ENCODE measurements around the gene TMEM131L.
"Not testable (repeated sequence)": the region's sequence is repeated elsewhere in the genome, so short reads cannot be mapped to it uniquely, and the experiment has no call there.

The TMEM131L gene

GRCh38 chr4:153579872-153580271, 113.7 kb downstream of the TMEM131L start:
- DNase-seq = no peak

- no peak for DNase-seq
These were observed 117.0 kb downstream of the TMEM131L start for GRCh38 chr4:153582954-153583702.

DNA sequence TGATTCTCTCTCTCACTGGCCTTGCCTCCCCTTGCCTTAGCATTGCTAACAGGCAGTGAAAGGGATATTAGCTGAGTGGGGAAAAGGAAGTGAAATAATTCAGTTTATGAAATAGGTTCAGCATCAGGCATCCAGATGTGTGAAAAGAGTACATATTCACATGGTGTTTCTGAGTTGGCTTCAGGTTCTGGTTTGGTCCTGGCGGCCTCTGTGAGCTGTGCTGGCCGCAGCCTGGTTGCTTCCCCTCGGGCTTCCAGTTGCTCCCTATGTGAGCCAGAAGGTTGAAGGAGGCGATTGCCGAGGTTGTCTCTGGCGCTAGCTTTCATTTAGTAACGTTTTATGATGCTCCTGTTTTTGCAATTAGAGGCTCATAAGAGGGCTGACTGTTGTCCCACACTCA, 118.9 kb downstream of the TMEM131L start:
- DNase-seq = no peak

DNA sequence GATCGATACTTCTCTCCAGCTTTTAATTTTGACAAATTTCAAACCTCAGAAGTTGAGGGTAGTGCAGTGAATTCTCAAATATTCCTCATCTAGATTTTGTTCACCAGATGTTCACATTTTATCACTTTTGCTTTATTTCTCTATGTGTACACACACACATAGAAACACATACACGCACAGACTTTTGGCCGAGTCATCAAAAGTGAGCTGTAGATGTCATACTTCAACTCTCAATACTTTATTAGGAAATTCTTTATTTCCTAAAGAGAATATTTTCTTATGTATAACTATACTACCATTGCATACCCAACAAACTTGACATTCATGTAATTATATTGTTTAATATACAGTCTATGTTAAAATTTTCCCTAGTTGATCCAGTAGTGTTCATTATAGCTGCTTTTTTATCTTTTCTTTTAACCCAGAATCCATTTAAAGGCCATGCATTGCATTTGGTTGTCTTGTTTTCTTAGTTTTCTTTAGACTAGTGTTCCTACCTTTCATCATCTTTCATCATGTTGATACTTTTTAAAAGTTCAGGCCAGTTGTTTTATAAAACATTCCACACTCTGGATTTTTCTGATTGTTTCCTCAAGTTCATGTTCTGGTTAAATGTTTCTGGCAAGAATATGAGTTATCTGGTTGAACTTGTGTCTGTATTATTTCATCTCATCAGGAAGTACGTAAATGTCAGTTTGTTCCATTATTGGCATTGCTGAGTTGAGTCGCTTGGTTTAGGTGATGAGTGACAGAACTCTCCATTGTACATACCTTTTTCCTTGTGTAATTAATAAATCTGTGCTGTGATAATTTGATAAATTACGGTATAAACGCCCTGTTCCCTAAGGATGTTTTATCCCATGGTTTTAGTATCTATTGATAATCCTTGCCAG, 123.8 kb downstream of the TMEM131L start:
- DNase-seq = no peak

DNA sequence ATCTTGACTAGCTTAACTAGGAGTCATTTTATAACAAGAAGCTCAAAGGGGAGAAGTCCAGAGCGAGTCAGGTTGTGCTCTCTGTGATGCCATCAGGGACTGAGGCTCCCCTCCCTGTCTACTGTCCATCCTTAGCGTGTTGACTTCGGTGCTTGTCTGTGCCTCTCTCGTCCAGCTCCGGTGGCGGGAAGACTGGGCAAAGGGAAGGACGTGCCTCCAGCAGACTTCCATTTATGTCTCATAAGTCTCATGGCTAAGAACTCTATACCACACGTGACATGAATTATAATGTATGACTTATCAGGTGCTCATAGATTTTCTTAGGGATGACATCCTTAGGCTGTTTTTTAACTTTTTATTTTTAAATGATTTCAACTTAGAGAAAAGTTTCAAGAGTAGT, 125.3 kb downstream of the TMEM131L start:
- no peak for DNase-seq

DNA sequence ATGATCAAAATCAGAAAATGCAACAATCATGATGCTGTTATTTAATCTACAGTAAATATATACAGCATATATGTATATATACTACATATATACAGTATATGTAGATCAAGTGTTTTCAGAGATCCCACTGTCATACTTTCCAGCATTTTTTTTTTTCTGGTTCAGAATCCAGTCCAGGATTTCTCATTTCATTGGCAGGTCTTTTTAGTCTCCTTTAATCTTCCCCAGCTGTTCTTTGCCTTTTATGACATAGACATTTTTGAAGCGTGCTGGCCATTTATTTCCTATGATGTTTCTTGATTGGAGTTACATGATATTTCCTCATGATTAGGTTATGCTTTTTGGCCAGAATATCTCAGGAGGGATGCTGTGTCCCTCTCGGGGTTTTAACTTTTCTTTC, 125.9 kb downstream of the TMEM131L start:
- DNase-seq = no peak

DNA sequence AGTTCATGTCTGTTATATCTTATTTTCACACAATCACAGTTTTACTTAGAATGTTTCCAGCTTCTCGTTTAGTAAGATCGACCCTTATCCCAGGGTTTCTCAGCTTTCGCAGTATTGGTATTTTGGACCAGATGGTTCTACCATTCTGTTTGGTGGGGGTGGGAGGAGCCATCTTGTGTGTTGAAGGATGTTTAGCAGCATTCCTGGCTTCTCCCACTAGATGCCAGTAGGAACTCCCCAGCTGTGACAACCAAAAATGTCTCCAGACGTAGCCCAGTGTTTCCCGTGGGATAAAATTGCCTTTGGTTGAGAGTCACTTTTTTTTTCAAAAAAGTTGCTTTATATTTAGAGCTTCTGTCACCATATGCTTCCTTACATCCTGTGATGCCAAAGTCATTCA, 127.0 kb downstream of the TMEM131L start:
- DNase-seq = no peak

DNA sequence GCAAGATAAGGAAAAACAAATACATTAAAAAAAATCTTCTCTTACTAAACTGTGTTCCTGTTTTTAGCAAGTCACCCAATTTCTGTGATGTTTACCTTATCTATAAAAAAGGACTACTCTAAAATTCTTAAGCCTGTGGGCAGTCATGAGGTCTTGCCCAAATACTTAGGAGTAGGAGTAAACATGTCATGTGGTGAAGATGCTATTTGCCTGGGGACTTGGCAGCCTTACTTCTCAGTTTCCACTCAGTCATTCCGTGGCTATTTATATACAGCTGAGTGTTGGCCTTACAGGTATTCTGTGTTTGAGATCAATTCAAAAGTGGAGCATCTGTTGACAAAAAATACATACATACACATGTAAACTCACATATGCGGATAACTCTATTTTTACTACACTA, 128.1 kb downstream of the TMEM131L start:
- DNase-seq = no peak

- no peak for DNase-seq
These were observed 129.9 kb downstream of the TMEM131L start for GRCh38 chr4:153595894-153596601.

DNA sequence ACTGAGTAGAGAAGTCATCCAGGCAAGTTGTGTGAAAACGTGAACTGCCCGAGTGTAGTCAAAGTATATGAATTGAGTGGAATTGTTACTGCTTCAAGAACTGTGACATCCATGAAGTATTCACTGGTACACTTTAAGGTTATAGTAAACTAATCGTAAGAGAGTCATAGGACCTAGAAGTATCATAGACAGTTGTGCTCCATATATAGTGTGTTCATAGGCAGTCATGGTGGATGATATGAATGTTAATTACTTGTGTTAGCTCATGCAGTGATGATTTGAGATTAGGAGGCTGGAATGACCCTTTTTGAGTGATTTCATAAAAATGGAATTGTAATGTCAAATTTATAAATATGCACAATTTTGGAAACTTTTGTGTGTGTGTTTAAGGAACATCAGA, 136.6 kb downstream of the TMEM131L start:
- DNase-seq = no peak

DNA sequence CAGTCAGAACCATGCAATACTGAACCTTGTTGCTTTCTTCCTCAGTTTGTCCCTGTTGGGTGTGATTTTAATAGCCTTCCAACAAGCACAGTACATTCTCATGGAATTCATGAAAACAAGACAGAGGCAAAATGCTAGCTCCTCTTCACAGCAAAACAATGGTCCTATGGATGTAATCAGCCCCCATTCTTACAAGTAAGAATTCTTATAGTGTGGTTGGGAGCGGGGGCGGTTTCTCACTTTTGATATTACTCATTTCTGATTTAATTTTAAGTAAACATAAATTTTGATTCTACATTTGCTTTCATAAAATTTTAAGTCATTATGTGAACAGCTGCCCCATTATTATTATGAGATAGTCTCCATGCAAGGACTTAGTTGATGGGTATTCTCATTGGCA, 137.1 kb downstream of the TMEM131L start:
- no peak for DNase-seq

DNA sequence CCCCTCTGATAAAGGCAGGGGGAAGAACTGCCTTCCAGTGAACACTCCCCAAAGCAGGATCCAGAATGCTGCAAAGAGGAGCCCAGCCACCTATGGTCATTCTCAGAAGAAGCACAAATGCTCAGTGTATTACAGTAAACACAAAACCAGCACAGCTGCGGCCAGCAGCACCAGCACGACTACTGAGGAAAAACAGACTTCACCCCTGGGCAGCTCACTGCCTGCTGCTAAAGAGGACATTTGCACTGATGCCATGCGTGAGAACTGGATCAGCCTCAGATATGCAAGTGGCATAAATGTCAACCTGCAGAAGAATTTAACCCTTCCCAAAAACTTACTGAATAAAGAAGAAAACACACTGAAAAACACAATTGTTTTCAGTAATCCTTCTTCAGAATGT, 137.7 kb downstream of the TMEM131L start:
- DNase-seq = no peak

DNA sequence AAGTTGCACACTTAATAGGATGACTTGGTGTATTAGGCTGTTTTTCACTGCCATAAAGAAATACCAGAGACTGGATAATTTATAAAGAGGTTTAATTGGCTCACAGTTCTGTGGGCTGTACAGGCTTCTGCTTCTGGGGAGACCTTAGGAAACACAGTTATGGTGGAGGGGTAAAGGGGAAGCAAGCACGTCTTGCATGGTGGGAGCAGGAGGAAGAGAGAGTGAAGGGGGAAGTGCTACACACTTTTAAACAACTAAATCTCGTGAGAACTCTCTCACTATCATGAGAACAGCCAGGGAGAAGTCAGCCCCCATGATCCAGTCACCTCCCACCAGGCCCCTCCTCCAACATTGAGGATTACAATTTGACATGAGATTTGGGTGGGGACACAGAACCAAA, 142.9 kb downstream of the TMEM131L start:
- not testable (repeated sequence) for DNase-seq

DNA sequence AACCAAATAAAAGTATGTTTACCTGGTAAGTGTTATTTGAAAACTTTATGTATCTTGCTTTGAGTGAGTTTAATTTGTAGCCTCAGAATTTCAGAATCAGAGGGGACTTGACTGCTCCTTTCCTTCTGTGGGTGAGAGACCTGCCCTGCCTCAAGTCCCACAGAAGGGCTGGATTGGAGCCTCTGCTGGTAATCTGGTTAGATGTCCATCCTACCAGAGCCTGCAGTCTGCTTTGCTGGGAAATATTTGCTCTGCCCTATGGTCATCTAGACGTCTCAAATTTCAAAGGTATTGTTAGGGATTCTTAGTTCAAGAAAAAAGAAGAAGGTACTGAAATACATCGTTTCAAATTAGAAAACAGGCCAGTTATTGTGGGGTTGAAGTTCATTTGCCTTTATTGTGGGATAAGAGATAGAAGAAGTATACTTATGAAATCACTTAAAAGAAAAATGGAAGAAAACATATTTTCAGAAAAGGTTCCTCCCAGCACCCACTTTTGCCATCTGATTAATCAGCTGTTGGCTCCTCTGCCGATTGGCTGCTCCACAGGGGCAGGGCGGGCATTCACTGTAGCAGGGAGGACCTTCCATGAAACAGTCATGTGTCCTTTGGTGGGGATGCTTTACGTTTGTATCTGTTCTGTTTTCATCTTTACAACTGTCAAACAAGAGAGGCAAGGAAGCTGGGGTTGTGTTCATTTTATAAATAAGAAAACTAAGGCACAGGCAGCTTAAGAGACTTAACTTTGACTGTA, 144.6 kb downstream of the TMEM131L start:
- DNase-seq = no peak

DNA sequence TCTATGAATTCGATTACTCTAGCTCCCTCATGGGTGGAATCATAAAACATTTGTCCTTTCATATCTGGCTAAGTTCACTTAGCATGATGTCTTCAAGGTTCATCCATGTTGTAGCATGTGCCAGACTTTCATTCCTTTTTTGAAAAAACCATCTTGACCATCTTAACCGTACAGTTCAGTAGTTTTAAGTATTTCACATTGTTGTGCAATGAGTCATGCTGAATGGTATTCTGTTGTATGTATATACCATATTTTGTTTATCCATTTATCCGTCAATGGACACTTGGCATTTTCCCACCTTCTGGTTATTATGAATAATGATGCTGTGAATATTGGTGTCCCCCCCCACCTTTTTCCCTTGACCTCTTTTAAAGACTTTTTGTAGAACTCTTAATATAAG, 145.5 kb downstream of the TMEM131L start:
- DNase-seq = no peak

GRCh38 chr4:153612878-153613277, 146.7 kb downstream of the TMEM131L start:
- no peak for DNase-seq

DNA sequence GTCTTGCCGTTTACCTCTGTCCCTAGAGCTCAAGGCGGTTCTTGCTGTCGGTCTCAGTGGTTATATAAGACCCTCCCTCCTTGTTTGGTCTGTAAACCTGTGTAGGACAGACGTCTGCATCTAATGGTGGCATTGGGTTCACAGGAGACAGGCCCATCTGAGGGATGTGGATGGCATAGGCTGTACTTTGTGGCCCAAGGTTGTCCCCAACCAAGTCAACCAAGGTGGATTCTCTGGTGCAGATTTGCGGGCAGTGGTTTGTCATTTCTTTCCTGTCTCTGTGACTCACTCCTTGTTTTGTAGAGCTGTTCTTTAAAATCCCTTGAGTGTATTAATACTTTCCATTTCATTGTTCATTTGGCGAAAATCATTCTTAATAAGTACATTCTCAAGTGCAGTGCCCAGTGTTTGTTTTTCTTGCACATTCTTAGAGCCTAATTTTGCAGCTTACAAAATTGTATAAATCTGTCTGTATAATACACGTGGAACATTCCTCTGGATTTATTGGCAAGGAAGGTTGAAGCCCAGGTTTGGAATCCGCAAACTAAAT, 149.9 kb downstream of the TMEM131L start:
- no peak for DNase-seq

GRCh38 chr4:153618833-153619232, 152.7 kb downstream of the TMEM131L start:
- no peak for DNase-seq

DNA sequence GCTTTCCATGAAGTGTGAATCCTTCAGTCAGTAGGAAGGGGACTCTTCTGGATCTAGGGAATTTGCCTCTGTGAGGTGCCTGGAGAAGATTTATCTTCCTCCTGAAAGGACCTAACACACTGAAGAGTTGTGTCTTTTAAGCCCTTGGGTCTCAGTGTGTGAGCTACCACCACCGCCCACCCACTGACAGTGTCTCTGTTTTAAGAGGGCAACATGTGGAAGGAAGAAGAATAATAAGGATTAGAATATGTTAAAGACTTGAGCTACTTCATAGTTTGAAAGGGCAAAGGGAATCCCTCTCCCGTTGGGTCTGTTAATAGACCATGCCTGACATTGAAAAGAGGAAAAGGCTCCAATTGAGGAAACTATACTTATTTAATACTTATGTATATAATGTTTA, 153.7 kb downstream of the TMEM131L start:
- DNase-seq = no peak

- DNase-seq = no peak
These were observed 154.2 kb downstream of the TMEM131L start for GRCh38 chr4:153620352-153620751.

- DNase-seq = no peak
These were observed 155.9 kb downstream of the TMEM131L start for GRCh38 chr4:153622093-153622492.

- no peak for DNase-seq
These were observed 156.6 kb downstream of the TMEM131L start for GRCh38 chr4:153622778-153623240.

Measured in NCI-H2081 treated with DMSO at 0.1 percent for 48 hours (cell line).